NCI-H446 treated with DMSO at 0.1 percent for 48 hours (cell line): ENCODE data around the gene ADGRG7.
"Not testable (repeated sequence)": the region's sequence is repeated elsewhere in the genome, so short reads cannot be mapped to it uniquely, and the experiment has no call there.

ENCODE experiments used
- DNase-seq: peaks from one replicate; lab custom pipeline; 2025; lab: John Stamatoyannopoulos, UW

Gene ADGRG7, protein sequence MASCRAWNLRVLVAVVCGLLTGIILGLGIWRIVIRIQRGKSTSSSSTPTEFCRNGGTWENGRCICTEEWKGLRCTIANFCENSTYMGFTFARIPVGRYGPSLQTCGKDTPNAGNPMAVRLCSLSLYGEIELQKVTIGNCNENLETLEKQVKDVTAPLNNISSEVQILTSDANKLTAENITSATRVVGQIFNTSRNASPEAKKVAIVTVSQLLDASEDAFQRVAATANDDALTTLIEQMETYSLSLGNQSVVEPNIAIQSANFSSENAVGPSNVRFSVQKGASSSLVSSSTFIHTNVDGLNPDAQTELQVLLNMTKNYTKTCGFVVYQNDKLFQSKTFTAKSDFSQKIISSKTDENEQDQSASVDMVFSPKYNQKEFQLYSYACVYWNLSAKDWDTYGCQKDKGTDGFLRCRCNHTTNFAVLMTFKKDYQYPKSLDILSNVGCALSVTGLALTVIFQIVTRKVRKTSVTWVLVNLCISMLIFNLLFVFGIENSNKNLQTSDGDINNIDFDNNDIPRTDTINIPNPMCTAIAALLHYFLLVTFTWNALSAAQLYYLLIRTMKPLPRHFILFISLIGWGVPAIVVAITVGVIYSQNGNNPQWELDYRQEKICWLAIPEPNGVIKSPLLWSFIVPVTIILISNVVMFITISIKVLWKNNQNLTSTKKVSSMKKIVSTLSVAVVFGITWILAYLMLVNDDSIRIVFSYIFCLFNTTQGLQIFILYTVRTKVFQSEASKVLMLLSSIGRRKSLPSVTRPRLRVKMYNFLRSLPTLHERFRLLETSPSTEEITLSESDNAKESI

DNA sequence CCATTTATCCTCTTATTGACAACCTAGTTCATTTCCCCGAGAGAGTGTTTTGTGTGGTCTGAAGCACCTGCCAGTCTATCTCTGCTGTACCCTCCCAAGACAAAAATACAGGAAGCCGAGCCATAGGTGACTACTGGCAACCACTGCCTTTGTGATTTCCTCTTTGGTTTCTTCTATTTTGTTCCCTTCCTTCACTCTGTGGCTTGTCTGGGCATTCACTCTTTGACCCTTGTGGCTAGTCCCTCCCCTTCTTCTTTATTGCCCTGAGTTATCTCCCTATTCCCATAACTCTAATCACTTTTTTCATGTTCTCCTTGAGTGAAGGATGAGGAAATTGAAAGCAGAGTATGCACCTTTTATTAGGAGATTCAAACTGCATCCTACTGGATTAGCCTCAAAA, at the start of gene ADGRG7:
Gene ADGRG7 (plus strand): TSS at position 297 of the 400 bp plus-strand sequence. CDS start 256 bp downstream, outside the sequence.
- DNase-seq: no peak

DNA sequence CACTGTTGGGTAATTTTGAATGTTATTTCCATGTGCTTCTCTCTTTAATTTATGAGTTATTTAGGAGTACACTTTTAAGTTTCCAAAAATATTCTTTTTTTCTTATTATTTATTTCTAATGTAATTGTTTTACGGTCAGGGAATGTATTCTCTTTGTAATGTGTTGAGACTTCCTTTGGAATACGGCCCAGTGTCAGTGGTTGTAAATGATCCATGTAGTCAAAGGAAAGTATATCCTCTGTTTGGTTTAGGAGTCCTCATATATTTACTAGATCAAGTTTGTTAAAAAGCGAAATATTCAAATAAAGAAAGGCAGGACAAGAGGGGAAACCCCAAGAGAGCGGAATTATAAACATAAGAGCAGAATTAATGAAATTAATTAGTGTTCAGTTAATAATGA, 49.0 kb upstream of the ADGRG7 start:
- DNase-seq: no peak

DNA sequence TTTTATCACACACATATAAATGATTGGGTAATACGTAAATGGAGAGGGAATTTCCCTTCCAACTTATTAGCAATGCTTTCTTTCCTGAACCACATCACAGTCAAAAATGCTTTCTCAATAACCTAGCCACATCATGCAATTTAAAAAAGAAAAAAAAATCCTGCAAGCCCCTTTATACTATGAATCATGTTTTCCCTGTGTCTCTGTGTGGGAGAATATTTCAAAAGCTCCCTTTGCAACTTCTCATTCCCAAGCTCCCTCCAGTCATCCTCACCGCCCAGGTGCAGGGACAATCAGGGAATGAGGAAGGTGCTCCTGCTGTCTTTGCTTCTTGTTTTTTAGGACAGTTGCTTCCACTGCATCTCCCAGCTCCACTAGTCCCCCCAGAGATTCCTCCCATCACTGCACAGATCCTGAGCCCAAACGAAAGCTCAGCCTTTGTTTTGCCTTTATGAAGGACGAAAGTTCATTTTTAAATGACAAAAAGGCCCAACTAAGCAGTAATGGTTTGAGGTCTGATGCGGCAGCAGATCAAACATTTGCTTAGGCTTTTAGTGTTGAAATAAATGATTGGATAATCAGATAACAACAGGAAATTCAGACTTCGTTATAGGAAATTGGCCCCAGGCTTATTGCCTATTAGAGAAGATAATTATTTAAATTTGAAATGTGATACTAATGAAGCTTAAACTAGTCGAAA, 47.8 kb upstream of the ADGRG7 start:
- no peak for DNase-seq

DNA sequence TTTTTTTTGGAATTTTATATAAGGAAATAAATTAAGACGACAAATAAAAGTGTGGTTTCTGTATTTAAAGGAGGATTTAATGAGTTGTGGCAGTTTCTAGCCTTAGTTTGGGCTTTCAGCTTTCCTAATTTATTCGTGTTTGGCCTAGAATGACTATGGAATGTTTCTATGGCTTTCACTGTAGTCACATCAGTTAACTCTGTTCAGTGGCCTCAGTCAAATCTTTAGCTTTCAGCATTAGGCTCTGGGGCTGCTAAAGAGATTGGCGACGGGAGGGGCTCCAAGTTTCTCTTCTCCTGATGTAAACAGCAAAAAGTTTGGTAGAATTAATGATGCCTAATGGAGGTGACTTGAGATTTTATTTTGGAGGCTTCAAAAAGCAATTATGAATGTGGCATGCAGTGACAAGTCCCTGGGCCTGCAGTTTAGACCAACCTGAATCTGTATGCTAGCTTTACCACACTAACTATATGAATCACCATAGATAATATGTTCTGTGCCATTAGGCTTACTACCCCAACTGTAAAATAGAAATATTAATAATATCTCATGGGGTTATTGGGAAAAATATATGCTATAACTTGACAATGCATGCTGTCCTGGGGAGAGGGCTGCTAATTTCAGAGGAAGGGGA, 47.1 kb upstream of the ADGRG7 start:
- DNase-seq: no peak

DNA sequence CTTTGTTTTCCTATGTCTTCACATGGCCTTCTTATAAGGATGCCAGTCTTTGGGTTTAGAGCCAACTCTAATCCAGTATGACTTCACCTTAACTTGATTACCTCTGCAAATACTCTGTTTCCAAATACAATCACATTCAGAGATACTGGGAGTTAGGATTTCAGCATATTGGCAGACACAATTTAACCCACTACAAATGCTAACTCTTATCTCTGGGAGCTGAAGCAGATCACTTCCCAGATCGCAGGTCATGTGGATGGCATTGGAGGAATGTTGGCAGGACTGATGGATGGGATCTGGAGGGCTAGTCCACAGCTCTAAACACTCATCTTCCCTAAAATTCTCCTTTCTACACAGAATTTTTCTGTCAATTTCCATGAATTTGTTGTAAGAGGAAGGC, 46.2 kb upstream of the ADGRG7 start:
- no peak for DNase-seq

DNA sequence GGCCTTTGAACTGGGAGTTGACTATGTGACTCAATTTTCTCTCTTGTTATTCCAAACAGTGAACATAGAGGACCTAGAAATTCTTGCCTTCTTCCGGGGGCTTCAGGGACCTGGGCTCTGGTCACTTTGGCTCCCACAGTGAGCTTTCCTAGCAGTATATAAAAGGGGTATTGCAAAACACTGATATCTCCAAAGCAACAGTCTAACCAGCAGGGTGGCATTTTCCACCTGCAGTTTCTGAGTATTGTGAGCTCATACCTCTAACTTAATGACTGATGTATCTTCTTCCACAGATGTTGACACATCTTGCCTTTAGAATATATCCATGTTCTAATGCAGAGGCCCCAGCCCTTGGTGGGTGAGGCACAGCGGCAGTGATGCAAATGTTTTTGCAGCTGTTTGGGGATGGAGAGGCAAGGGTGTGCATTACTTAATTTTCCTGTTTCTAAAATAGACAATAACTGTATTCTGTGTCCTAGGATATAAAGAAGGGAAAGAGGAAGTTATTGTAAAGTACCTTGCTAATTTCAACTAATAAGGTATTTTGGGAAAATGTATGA, 45.7 kb upstream of the ADGRG7 start:
- no peak for DNase-seq

DNA sequence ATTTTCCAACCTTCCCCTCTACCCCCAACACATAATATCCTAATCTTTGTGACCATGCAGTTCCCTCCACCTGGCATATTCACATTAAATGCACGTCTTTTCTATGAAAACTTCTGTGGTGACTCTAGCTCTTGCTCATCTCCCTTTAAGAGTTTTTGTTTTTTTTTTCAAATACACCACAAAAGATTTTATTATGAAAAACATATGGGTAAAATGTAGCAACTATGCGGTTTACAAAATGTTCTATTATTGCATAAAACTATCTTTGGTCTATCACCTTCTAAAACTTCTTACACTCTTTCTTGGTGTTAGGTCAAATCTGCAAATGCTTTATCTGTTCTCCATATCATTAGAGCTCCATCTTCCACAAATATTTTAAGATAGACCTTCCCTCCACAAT, 38.6 kb upstream of the ADGRG7 start:
- no peak for DNase-seq

DNA sequence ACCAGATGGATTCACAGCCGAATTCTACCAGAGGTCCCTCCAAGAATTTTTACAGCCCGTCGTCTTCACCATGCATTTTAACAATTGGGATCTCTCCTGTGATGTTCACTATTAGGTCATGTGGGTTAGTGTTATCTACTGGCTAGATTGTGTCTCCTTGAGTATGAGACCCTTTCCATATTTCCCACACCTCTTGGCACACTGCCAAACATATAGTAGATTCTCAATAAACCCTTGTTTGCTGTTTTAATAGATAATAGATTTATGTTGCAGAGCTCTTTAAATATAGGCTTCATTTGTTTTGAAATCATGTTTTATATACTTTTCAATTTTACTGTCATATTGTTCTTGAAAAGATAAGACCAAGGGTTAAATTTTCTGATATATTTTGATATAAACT, 34.9 kb upstream of the ADGRG7 start:
- no peak for DNase-seq

DNA sequence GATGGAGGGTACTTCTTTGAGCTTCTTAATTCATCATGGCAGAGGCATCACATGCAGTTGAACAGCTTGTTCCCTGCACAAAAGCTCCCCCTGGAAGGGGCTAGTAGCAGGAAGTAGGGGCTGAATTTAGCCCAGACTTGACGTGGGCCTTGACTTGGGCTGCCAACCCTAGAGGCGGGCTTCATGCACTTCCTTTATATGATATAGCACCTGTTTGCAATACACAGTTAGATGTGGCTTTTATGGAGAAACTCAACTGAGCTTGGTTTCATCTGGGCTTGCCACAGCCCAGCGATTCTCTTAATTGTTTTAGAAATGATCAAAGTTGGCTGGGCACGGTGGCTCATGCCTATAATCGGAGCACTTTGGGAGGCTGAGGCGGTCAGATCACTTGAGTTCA, 33.7 kb upstream of the ADGRG7 start:
- no peak for DNase-seq

DNA sequence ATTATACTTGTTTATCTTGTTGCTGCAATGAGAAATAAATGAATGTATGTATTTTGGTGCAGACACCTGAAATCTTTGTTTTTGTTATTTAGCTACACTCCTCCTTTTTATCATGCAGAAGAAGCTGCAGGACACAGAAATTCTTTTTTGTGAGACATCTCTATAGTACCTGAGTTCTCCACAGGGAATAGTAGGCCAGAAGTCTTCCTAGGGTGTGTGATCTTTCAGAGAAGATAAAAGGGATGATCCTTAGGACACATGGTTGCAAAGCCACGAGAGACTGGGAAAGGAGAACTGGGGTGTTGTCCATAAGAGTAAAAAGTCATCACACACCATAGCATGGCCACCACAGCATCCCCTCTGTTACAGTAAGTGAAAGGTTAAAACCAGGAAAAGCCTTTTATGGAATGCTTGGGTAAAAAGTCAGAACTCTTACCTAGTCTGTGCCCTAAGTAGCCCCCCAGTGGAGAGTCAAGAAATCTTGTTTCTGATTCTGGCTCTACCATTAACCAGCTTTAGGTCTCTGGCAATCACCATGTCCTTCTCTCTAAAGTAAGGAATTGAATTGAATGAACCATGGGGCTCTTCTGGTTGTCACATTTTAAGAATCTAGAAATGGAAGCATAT, 31.9 kb upstream of the ADGRG7 start:
- no peak for DNase-seq

DNA sequence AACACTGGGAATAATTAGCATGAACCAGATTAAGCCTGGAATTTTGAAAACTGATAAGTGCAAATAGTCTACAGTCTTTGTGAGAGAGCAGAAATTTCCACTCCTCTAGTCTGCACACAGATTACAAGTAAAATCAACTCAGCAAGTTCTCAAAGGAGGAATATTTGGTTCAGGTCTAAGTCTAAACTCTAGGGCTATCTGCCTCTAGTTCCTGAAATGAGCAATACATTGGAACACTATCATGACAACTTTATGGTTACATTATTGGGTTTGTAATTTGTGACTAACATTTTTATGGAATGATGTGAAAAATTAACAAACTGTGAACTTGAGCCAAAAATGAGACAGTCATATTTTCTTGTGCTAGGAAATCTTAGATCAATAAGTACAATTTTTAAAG, 30.8 kb upstream of the ADGRG7 start:
- DNase-seq: no peak

DNA sequence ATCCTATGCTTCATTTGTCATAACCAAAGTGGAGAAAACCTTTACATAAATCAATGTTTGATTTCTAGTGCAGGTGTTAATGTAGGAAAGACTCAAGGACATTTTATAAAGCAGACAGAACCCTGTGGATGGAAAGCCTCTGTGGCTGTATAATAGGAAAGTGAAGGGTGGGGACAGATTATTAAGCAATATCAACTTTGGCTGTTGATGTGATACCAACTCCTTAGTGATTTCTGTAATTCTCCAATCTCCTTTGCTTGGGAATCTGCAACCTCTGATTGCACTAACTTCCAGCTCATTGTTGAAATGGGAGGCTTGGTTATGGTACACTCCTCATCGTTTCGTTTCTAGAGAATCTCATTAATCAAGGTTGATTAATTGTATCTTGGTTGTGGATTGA, 29.3 kb upstream of the ADGRG7 start:
- no peak for DNase-seq

DNA sequence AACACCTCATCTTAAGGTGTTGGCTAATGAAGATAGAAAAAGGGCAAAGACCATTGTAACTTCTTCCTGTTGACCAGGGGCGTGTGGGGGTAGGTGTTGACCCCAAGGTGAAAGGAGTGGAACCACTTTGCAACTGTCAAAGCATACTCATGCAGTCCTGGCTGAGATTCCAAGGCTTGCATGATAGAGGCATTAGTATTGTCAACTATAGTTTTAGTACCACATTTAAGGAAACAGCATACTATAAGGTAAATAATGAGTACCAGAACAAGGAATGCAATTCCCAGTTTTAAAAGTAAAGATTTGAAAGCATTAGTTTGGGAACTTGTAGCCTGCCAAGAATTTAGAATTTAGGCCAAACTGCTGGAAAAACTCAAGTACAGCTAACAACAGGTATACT, 27.8 kb upstream of the ADGRG7 start:
- DNase-seq: no peak

DNA sequence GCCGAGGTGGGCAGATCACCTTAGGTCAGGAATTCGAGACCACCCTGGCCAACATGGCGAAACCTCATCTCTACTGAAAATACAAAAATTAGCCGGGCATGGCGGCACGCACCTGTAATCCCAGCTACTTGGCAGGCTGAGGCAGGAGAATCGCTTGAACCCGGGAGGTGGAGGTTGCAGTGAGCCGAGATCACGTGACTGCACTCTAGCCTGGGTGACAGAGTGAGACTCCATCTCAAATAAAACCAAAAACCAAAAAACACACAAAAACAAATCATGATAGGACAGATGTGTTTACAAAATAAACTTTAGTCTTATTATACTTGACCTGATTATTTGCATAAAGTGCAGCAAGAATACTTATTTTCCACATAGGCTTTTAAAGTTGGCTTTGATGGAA, 27.2 kb upstream of the ADGRG7 start:
- DNase-seq: not testable (repeated sequence)

DNA sequence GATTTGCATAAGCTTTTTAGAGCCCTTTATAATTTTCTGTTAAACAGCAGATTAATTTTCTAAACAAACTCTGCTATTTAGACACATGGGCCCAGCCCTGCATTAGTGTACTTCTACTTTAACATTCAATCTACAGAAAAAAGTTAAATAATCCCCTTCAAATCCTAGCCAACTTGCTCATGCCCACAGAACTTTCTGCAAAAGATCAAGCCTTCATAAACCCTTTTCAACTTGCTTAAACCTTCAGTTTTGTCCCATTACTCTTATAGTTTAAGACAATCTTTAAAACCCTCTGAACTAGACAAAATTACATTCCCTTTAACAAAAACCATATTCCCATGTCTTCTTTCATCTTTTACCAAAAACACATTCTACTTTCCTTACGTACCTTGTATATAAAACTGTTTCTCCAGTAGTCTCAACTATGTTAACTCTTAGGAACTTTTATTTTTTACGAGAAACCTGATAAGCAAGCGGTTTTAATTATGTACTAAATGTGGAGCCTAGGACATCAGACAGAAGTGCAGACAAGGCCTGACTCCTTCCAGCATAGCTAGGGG, 25.2 kb upstream of the ADGRG7 start:
- DNase-seq: no peak

DNA sequence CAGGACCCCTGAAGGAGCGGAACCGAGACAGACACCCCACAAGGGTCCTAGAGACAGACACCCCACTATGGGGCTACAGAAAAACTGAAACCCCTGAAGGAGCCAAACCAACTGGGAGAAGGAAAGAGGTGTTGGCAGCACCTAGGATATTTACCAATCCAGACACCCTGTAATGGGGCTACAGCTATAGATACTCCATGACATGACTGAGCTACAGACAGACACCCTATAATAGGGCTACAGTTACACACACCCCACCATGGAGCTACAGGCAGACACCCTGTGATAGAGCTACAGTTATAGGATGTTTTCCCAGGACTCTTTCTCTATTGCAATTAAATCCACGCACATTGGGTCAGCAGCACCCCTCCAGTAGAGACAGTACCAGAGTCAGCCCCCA, 22.6 kb upstream of the ADGRG7 start:
- DNase-seq: no peak

DNA sequence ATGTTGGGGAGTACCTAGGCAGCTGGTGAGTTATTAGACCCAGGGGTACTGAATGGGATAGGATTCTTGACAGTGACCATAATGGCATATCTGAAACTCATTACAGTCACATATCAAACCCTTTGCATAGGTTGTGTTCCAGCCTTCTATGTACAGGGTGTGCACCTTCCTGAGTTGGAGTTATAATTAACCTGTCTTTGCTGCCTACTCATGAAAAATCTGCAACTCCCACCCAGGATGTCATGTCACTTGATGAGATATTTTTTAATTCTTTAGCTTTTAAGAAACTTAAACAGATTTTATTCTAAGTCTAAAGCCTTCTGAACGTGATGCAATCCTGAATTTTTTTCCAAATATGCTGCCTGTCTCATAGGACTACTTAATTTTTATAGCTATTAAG, 21.1 kb upstream of the ADGRG7 start:
- DNase-seq: no peak

DNA sequence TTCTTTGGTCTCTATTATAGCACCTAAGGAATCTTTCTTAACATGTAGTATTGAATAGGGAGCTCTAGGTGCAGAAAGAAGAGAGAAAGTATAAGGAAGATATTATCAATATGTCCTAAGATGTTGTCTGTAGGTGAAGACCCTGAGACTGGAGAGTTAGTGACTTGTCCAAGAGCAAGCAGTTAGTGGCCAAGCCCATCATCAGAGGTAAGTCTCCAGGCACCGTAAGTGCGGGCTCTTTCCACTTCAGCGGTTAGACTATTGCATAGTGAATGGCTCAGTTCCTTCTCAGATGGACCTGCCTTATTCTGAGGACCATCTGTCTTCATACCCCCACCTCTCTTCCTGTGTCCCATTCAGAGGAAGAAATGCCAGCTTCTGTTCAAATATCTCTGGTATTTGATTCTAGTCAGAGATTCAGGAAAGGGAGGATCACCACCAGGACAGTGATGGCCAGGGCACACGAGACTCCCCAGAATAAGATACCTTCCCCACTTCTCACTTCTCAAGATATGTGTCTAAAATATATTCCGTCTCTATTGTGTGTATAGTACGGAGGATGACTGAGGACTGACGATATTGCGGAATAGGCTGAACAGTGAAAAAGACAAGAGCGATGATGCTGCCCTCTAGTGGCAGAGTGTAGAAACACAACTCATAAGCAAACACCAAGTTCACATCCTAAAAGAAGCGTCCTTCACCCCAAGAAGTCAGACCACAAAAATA, 19.1 kb upstream of the ADGRG7 start:
- peak; percentile 8 for DNase-seq

DNA sequence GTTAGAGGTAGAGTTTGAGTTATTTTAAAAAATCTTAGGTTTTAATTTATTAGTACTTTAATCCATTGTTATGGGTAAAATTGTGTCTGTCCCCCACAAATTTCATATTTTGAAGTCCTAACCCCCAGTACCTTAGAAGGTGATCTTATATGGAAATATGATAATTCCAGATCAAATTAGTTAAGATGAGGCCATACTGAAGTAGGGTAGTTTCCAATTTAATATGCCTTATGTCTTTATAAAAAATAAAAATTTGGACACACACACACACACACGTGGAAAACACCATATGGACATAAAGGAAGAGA, 18.6 kb upstream of the ADGRG7 start:
- DNase-seq: no peak

DNA sequence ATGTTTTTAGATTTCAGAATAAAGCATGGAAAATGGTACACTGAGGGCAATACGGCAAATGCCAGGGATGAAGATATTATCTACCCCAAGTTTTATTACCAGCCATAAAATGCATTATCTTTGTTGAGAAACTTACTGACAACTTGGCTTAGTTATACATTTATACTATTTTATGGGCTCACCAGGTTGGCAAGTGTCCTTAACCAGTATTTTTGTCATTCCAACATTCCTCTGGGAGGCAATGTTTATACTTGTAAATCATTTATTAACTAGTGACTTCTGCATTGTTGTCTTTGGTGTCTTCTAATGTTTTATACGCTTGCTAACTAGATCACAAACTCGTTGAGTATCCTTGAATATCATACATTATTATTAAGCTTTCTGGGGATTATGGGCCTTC, 18.0 kb upstream of the ADGRG7 start:
- DNase-seq: no peak
